Thymus (tissue), 11 donors: ENCODE results near the gene ZFHX2. TPM values are rescaled to one million over a fixed set of nuclear protein-coding genes. Genes with fewer than 3 reads are reported as not detected.
"Not testable (repeated sequence)": the region's sequence is repeated elsewhere in the genome, so short reads cannot be mapped to it uniquely, and the experiment has no call there.

ENCODE experiments used
- DNase-seq, 9 donors: peaks; one replicate each; pipeline ENCODE4 v3.0.0-alpha.2; 2013; ENCODE audit warnings: low spot score in 9 of 9, low read depth in 6 of 9, missing footprints in 1 of 9
- H3K27ac ChIP-seq, 2 donors: one replicate each; pipeline ENCODE4 v1.5.1; 2013; ENCODE audit warnings: control low read depth in 1 of 2, low read depth in 1 of 2, low read length in 1 of 2, mild to moderate bottlenecking in 1 of 2, moderate library complexity in 1 of 2
- H3K27me3 ChIP-seq, 2 donors: one replicate each; pipeline ENCODE4 v1.5.1; 2013; ENCODE audit warnings: low read length in 1 of 2; ENCODE audit not compliant: control insufficient read depth in 2 of 2, insufficient read depth in 1 of 2
- H3K36me3 ChIP-seq, 2 donors: one replicate each; pipeline ENCODE4 v1.5.1; 2013; ENCODE audit warnings: low read length in 1 of 2, mild to moderate bottlenecking in 1 of 2, moderate library complexity in 1 of 2; ENCODE audit not compliant: control insufficient read depth in 2 of 2, insufficient read depth in 2 of 2
- H3K4me1 ChIP-seq, 2 donors: one replicate each; pipeline ENCODE4 v1.5.1; 2013; ENCODE audit warnings: low read length in 2 of 2; ENCODE audit not compliant: control insufficient read depth in 2 of 2, insufficient read depth in 2 of 2
- H3K4me3 ChIP-seq, 2 donors: one replicate each; pipeline ENCODE4 v1.5.1; 2013; ENCODE audit warnings: low read length in 2 of 2, control low read depth in 1 of 2, mild to moderate bottlenecking in 1 of 2
- H3K9me3 ChIP-seq, 2 donors: one replicate each; pipeline ENCODE4 v1.5.1; 2013; ENCODE audit warnings: low read length in 1 of 2, mild to moderate bottlenecking in 1 of 2; ENCODE audit not compliant: control insufficient read depth in 2 of 2, insufficient read depth in 1 of 2
- WGBS: extraction: QIAGEN DNeasy Blood & Tissue Kit; methylation state at CpG from one replicate; pipeline ENCODE4 v1.1.7; 2013; 5-methylcytosine and 5-hydroxymethylcytosine counted together
- polyA plus RNA-seq: library from polyadenylated mRNA; stranded (reverse); fragments of 200-250 nt; gene quantifications from one replicate; pipeline ENCODE4 v1.2.3, GENCODE V29; 2013
- total RNA-seq: library from RNA; stranded (reverse); fragments of 120-200 nt; gene quantifications from one replicate; pipeline ENCODE4 v1.2.4, GENCODE V29; 2013
- donor health status: healthy.

The ZFHX2 gene
- total and polyA plus RNA-seq, 2 donors, result 0.24 to 0.48 TPM

- WGBS, result 44% methylated on average over 13 of the region's 13 CpGs
- no peak for DNase-seq
Measured at GRCh38 chr14:23537351-23538049, 14.1 kb downstream of the ZFHX2 start.

GRCh38 chr14:23536906-23537305 is 14.7 kb downstream of the ZFHX2 start:
- H3K4me1 ChIP-seq, DNase-seq, H3K9me3 ChIP-seq, H3K4me3 ChIP-seq, H3K27ac ChIP-seq, H3K36me3 ChIP-seq, H3K27me3 ChIP-seq: not testable (repeated sequence)
- 96% methylated on average over 6 of the region's 6 CpGs for WGBS

More at GRCh38 chr14:23537351-23538049, 14.1 kb downstream of the ZFHX2 start:
- Histone ChIP-seq H3K4me3 (no peak overlapping the region), H3K36me3 (no peaks in the 10 kb centered on the region), H3K27ac (no peak overlapping the region), H3K27me3 (no peaks in the 10 kb centered on the region), H3K9me3 (no peaks in the 10 kb centered on the region), H3K4me1 (peaks cover 0 to 6% of the 10 kb centered on the region in 2 donors)

GRCh38 chr14:23536494-23536893 is 15.1 kb downstream of the ZFHX2 start:
- no peaks in the 10 kb centered on the region for H3K9me3 ChIP-seq
- H3K4me1 ChIP-seq, result peaks cover 0 to 8% of the 10 kb centered on the region in 2 donors
- no peaks in the 10 kb centered on the region for H3K36me3 ChIP-seq
- H3K4me3 ChIP-seq, result no peak overlapping the region
- H3K27me3 ChIP-seq, result no peaks in the 10 kb centered on the region
- no peak overlapping the region for H3K27ac ChIP-seq
- WGBS, result over 99% methylated on average over 2 of the region's 2 CpGs
- no peak for DNase-seq

- no peak overlapping the region for H3K4me3 ChIP-seq
- H3K9me3 ChIP-seq, result no peaks in the 10 kb centered on the region
- H3K27me3 ChIP-seq, result no peaks in the 10 kb centered on the region
- no peak overlapping the region for H3K27ac ChIP-seq
- WGBS, result 97% methylated on average over 4 of the region's 4 CpGs
- no peak for DNase-seq
- H3K4me1 ChIP-seq, result peaks cover 0 to 8% of the 10 kb centered on the region in 2 donors
- no peaks in the 10 kb centered on the region for H3K36me3 ChIP-seq
Measured at GRCh38 chr14:23535943-23536342, 15.6 kb downstream of the ZFHX2 start.

- no peak for DNase-seq
- 97% methylated on average over 16 of the region's 16 CpGs for WGBS
Measured at GRCh38 chr14:23533652-23534435, 17.7 kb downstream of the ZFHX2 start.

GRCh38 chr14:23532658-23533057 is 18.9 kb downstream of the ZFHX2 start:
- Histone ChIP-seq H3K4me3 (no peak overlapping the region), H3K27ac (no peak overlapping the region), H3K27me3 (no peaks in the 10 kb centered on the region), H3K9me3 (no peaks in the 10 kb centered on the region), H3K4me1 (peaks cover 0 to 16% of the 10 kb centered on the region in 2 donors), H3K36me3 (no peaks in the 10 kb centered on the region)
- 98% methylated on average over 7 of the region's 7 CpGs for WGBS
- peak in 1 of 9 donors; percentile 27 for DNase-seq

More at GRCh38 chr14:23533652-23534435, 17.7 kb downstream of the ZFHX2 start:
- Histone ChIP-seq H3K27ac (no peak overlapping the region), H3K4me3 (no peak overlapping the region), H3K36me3 (no peaks in the 10 kb centered on the region), H3K4me1 (peaks cover 0 to 16% of the 10 kb centered on the region in 2 donors), H3K9me3 (no peaks in the 10 kb centered on the region), H3K27me3 (no peaks in the 10 kb centered on the region)

- Histone ChIP-seq H3K27ac (no peak overlapping the region), H3K4me1 (peaks cover 0 to 16% of the 10 kb centered on the region in 2 donors), H3K9me3 (no peaks in the 10 kb centered on the region), H3K4me3 (no peak overlapping the region), H3K27me3 (no peaks in the 10 kb centered on the region), H3K36me3 (no peaks in the 10 kb centered on the region)
- WGBS, result 97% methylated on average over 12 of the region's 12 CpGs
- DNase-seq, result no peak
Measured at GRCh38 chr14:23531391-23531790, 20.2 kb downstream of the ZFHX2 start.

- Histone ChIP-seq H3K4me3 (no peak overlapping the region), H3K27me3 (no peaks in the 10 kb centered on the region), H3K36me3 (no peaks in the 10 kb centered on the region), H3K4me1 (peaks cover 0 to 16% of the 10 kb centered on the region in 2 donors), H3K9me3 (no peaks in the 10 kb centered on the region), H3K27ac (no peak overlapping the region)
- DNase-seq, result peak in 1 of 9 donors; percentile 34
- 66% methylated on average over 10 of the region's 10 CpGs for WGBS
Measured at GRCh38 chr14:23530375-23531055, 21.1 kb downstream of the ZFHX2 start.

GRCh38 chr14:23529016-23529415 is 22.5 kb downstream of the ZFHX2 start:
- no peak overlapping the region for H3K27ac ChIP-seq
- H3K27me3 ChIP-seq, result no peaks in the 10 kb centered on the region
- H3K4me3 ChIP-seq, result no peak overlapping the region
- WGBS, result 96% methylated on average over 3 of the region's 3 CpGs
- H3K36me3 ChIP-seq, result no peaks in the 10 kb centered on the region
- H3K9me3 ChIP-seq, result no peaks in the 10 kb centered on the region
- DNase-seq, result no peak
- peaks cover 0 to 16% of the 10 kb centered on the region in 2 donors for H3K4me1 ChIP-seq
